Spleen (tissue), 11 donors: ENCODE measurements around the gene SMIM27. TPM values are rescaled to one million over a fixed set of nuclear protein-coding genes. Genes with fewer than 3 reads are reported as not detected.
"Not testable (repeated sequence)": the region's sequence is repeated elsewhere in the genome, so short reads cannot be mapped to it uniquely, and the experiment has no call there.

Experiments
- DNase-seq: peaks from one replicate; pipeline ENCODE4 v3.0.0-alpha.2; 2020
- H3K27ac ChIP-seq, 8 donors: fragments of 200-600 bp; sonication (generic) in 7 of 8; 1 replicate in 4 of 8; 2 replicates in 4 of 8; pipeline versions ENCODE4 v1.5.0 to v1.8.0; 2016 to 2021; ENCODE audit warnings: inconsistent platforms in 4 of 8, mild to moderate bottlenecking in 4 of 8, moderate library complexity in 1 of 8
- H3K27me3 ChIP-seq, 7 donors: fragments of 200-600 bp; sonication (generic) in 6 of 7; replicated peaks in 1 of 7; 1 replicate in 4 of 7; 2 replicates in 3 of 7; pipeline versions ENCODE4 v1.5.0 to v1.8.0; 2016 to 2021; ENCODE audit warnings: inconsistent platforms in 3 of 7, mild to moderate bottlenecking in 1 of 7
- H3K36me3 ChIP-seq, 6 donors: fragments of 200-600 bp; sonication (generic) in 5 of 6; 1 replicate in 4 of 6; 2 replicates in 2 of 6; pipeline versions ENCODE4 v1.5.0 to v1.8.0; 2016 to 2021; ENCODE audit warnings: inconsistent platforms in 2 of 6
- H3K4me1 ChIP-seq, 6 donors: fragments of 200-600 bp; sonication (generic) in 5 of 6; 1 replicate in 3 of 6; 2 replicates in 3 of 6; pipeline versions ENCODE4 v1.5.0 to v1.8.0; 2016 to 2021; ENCODE audit warnings: inconsistent platforms in 3 of 6
- H3K4me3 ChIP-seq, 8 donors: fragments of 200-600 bp; sonication (generic) in 7 of 8; 1 replicate in 4 of 8; 2 replicates in 4 of 8; pipeline versions ENCODE4 v1.5.0 to v1.8.0; 2016 to 2021; ENCODE audit warnings: inconsistent platforms in 4 of 8, mild to moderate bottlenecking in 4 of 8, moderate library complexity in 2 of 8
- H3K9me3 ChIP-seq, 8 donors: fragments of 200-600 bp; sonication (generic) in 7 of 8; 1 replicate in 4 of 8; 2 replicates in 4 of 8; pipeline versions ENCODE4 v1.5.0 to v1.8.0; 2016 to 2021; ENCODE audit warnings: inconsistent platforms in 4 of 8
- POLR2A ChIP-seq, 3 donors: fragments of 450-650 bp; IDR thresholded peaks; one replicate each; pipeline ENCODE4 v1.5.1; 2017; ENCODE audit warnings: antibody characterized with exemption in 3 of 3, mild to moderate bottlenecking in 1 of 3
- POLR2AphosphoS5 ChIP-seq, 3 donors: sonication (generic); formaldehyde crosslinking; IDR thresholded peaks; one replicate each; pipeline ENCODE4 v1.5.1; 2017; ENCODE audit warnings: antibody characterized with exemption in 3 of 3
- WGBS, 5 donors: extraction: QIAGEN DNeasy Blood & Tissue Kit in 3 of 5; methylation state at CpG; one replicate each; pipeline versions ENCODE4 v1.1.5 to v1.1.7; 2013 to 2018; 5-methylcytosine and 5-hydroxymethylcytosine counted together
- intact Hi-C: fragments of 100-400 bp; cut with DNase I; formaldehyde crosslinking; loops from one replicate; pipeline ENCODE4 v1.15.0; 2023; ENCODE audit warnings: low total_unique reads
- polyA plus RNA-seq, 3 donors: library from polyadenylated mRNA; stranded (reverse); fragments of 200-250 nt; gene quantifications; one replicate each; pipeline ENCODE4 v1.2.1, GENCODE V29; 2013
- total RNA-seq, 7 donors: library from RNA; depleted of rRNA in 3 of 7; stranded (reverse); fragments of >200 nt in 3 of 7; fragmentation: NEBNext Ultra II Directional in 4 of 7; extraction: Animal tissue kit (Norgen Biotek cat#: 25700) in 4 of 7; gene quantifications; one replicate each; pipeline versions ENCODE4 v1.1.0 to v1.2.1, GENCODE V29; 2016 to 2021
- TF ChIP-seq, protein P1 (sequence below), 11 experiments: fragments of 200-600 bp in 7 of 11; fragments of 450-650 bp in 4 of 11; sonication (generic) in 4 of 11; IDR thresholded peaks in 8 of 11; conservative IDR thresholded peaks in 3 of 11; 1 replicate in 7 of 11; 2 replicates in 4 of 11; pipeline versions ENCODE4 v1.4.0 to v1.8.0; 2016 to 2021; ENCODE audit warnings: antibody characterized with exemption in 11 of 11, inconsistent platforms in 4 of 11, mild to moderate bottlenecking in 1 of 11
- donor health status: healthy with polysubstance abuse.
- donor health status: DM: no; HTN: no; CAD: no; lungs with moderate emphysema.
- donor health status: DM: no; HTN: no; CAD: no.
- donor health status: Bipolar disorder and iron deficiency.
- donor health status: healthy.
- donor health status: DM: no; HTN: no; CAD: no.
- donor health status: DM: yes; HTN: yes; CAD: no.

SMIM27 gene
- total and polyA plus RNA-seq, 10 donors = 6.6 to 31.7 (median 19.6) TPM

GRCh38 chr9:32596936-32597335, 44.8 kb downstream of the SMIM27 start:
- intact Hi-C loops = no loop called here
- no peaks in the 10 kb centered on the region for H3K36me3 ChIP-seq
- H3K4me3 ChIP-seq = no peak overlapping the region
- no peaks in the 10 kb centered on the region for H3K9me3 ChIP-seq
- peak overlapping the region in 1 of 8 donors; percentile 18 for H3K27ac ChIP-seq
- H3K4me1 ChIP-seq = no peaks in the 10 kb centered on the region
- no peak for DNase-seq
- no peaks in the 10 kb centered on the region for H3K27me3 ChIP-seq
- TF ChIP-seq, protein P1, sequence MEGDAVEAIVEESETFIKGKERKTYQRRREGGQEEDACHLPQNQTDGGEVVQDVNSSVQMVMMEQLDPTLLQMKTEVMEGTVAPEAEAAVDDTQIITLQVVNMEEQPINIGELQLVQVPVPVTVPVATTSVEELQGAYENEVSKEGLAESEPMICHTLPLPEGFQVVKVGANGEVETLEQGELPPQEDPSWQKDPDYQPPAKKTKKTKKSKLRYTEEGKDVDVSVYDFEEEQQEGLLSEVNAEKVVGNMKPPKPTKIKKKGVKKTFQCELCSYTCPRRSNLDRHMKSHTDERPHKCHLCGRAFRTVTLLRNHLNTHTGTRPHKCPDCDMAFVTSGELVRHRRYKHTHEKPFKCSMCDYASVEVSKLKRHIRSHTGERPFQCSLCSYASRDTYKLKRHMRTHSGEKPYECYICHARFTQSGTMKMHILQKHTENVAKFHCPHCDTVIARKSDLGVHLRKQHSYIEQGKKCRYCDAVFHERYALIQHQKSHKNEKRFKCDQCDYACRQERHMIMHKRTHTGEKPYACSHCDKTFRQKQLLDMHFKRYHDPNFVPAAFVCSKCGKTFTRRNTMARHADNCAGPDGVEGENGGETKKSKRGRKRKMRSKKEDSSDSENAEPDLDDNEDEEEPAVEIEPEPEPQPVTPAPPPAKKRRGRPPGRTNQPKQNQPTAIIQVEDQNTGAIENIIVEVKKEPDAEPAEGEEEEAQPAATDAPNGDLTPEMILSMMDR (IDR thresholded peaks at IDR 0.05 in 8 of 11, conservative IDR thresholded peaks at IDR 0.05 in 3 of 11) = no peak
- TF ChIP-seq POLR2AphosphoS5 (IDR thresholded peaks at IDR 0.05) (no peak), POLR2A (IDR thresholded peaks at IDR 0.05) (no peak)

GRCh38 chr9:32599021-32599420, 46.9 kb downstream of the SMIM27 start:
- H3K9me3 ChIP-seq, H3K4me3 ChIP-seq, H3K4me1 ChIP-seq, H3K27me3 ChIP-seq, H3K36me3 ChIP-seq, intact Hi-C loops, H3K27ac ChIP-seq, DNase-seq: not testable (repeated sequence)
- WGBS, 5 donors = 24 to 41% (median 31%) methylated on average over 3 of the region's 3 CpGs

Other genes with a start within 250 kb of the SMIM27 start
- gene ACO1, start 167.7 kb upstream of the SMIM27 start, total RNA-seq = 10 to 100 TPM; 16.7 to 20.7 (median 18.8) TPM
- gene ACO1, start 167.7 kb upstream of the SMIM27 start, polyA plus RNA-seq = 1 to 10 TPM; 3.8 to 8.8 (median 5.6) TPM
- 10 to 100 TPM; 15.1 to 24.4 (median 17.6) TPM for gene RIGI, start 26.1 kb upstream of the SMIM27 start, total RNA-seq
- gene RIGI, start 26.1 kb upstream of the SMIM27 start, polyA plus RNA-seq = 1 to 10 TPM; 6.5 to 7.4 (median 7.2) TPM
- gene TOPORS, start 259 bp downstream of the SMIM27 start, total RNA-seq = 10 to 100 TPM; 11.9 to 28.7 (median 18.2) TPM
- gene TOPORS, start 259 bp downstream of the SMIM27 start, polyA plus RNA-seq = 1 to 10 TPM; 5.2 to 7.1 (median 6.3) TPM
- gene NDUFB6, start 20.8 kb downstream of the SMIM27 start, total RNA-seq = 10 to 100 TPM; 21.7 to 36.7 (median 25.3) TPM
- gene NDUFB6, start 20.8 kb downstream of the SMIM27 start, polyA plus RNA-seq = 10 to 100 TPM; 18.0 to 33.9 (median 31.9) TPM
- under 1 TPM in 4 of 7 donors, not detected in 3; 0.07 to 0.17 (median 0.10) TPM for gene TAF1L, start 83.3 kb downstream of the SMIM27 start, total RNA-seq
- gene TAF1L, start 83.3 kb downstream of the SMIM27 start, polyA plus RNA-seq = not detected
- not detected for gene TMEM215, start 231.2 kb downstream of the SMIM27 start, total RNA-seq
- gene TMEM215, start 231.2 kb downstream of the SMIM27 start, polyA plus RNA-seq = not detected